Thyroid gland (tissue), 4 donors: ENCODE data around the gene PCSK2.

Source experiments
- CTCF ChIP-seq, 6 experiments: fragments of 200-600 bp in 3 of 6; fragments of 450-650 bp in 3 of 6; sonication (generic) in 3 of 6; IDR thresholded peaks; one replicate each; pipeline ENCODE4 v1.5.1; 2016 to 2019; ENCODE audit warnings: antibody characterized with exemption in 6 of 6, mild to moderate bottlenecking in 2 of 6, inconsistent platforms in 1 of 6, moderate library complexity in 1 of 6
- POLR2A ChIP-seq, 2 donors: fragments of 450-650 bp; IDR thresholded peaks; one replicate each; pipeline ENCODE4 v1.6.1; 2017; ENCODE audit warnings: antibody characterized with exemption in 2 of 2, mild to moderate bottlenecking in 2 of 2, moderate library complexity in 1 of 2

GRCh38 chr20:17437251-17437650 is 210.4 kb downstream of the PCSK2 start:
- TF ChIP-seq CTCF (IDR thresholded peaks at IDR 0.05) (no peak), POLR2A (IDR thresholded peaks at IDR 0.05) (no peak)
